DND-41 (cell line): ENCODE measurements around the gene TELO2.

Source experiments
- ATAC-seq: fragments of 200-7000 bp; cut with Tn5 transposase; 3 replicates; pipeline ENCODE4 v1.9.1; 2021; ENCODE audit warnings: low read depth; ENCODE audit not compliant: insufficient read depth
- DNase-seq: peaks from one replicate; pipeline ENCODE4 v3.0.0-alpha.2; 2020
- H2AFZ ChIP-seq: 2 replicates; pipeline ENCODE4 v1.6.0; 2012; ENCODE audit warnings: low read depth, low read length
- H3K27ac ChIP-seq: 2 replicates; pipeline ENCODE4 v1.5.1; 2012; ENCODE audit warnings: low read length, inconsistent platforms
- H3K27me3 ChIP-seq: fragments of 200-600 bp; sonication (generic); 2 replicates; pipeline ENCODE4 v1.6.0; 2012; ENCODE audit warnings: low read length, mild to moderate bottlenecking, inconsistent platforms; ENCODE audit not compliant: insufficient read depth, poor library complexity
- H3K36me3 ChIP-seq: 2 replicates; pipeline ENCODE4 v1.5.1; 2012; ENCODE audit warnings: low read length, inconsistent platforms; ENCODE audit not compliant: insufficient read depth
- H3K4me1 ChIP-seq: 2 replicates; pipeline ENCODE4 v1.5.1; 2012; ENCODE audit warnings: mild to moderate bottlenecking, low read length; ENCODE audit not compliant: insufficient read depth
- H3K4me2 ChIP-seq: 2 replicates; pipeline ENCODE4 v1.6.0; 2012; ENCODE audit warnings: mild to moderate bottlenecking, moderate library complexity, low read length, inconsistent platforms; ENCODE audit not compliant: insufficient read depth
- H3K4me3 ChIP-seq, 2 experiments: fragments of 200-600 bp in 1 of 2; shearing (Covaris generic) in 1 of 2; 2 replicates each; pipeline ENCODE4 v1.5.1; 2012 to 2016; ENCODE audit warnings: inconsistent platforms in 2 of 2, low read length in 2 of 2, mild to moderate bottlenecking in 2 of 2, low read depth in 1 of 2, moderate library complexity in 1 of 2
- H3K79me2 ChIP-seq: 2 replicates; pipeline ENCODE4 v1.6.0; 2012; ENCODE audit warnings: low read length, inconsistent platforms; ENCODE audit not compliant: insufficient read depth
- H3K9ac ChIP-seq: 2 replicates; pipeline ENCODE4 v1.6.0; 2012; ENCODE audit warnings: low read depth, mild to moderate bottlenecking, inconsistent platforms, low read length, moderate library complexity
- H3K9me3 ChIP-seq: 2 replicates; pipeline ENCODE4 v1.5.1; 2012; ENCODE audit warnings: low read length, moderate library complexity, mild to moderate bottlenecking, inconsistent platforms; ENCODE audit not compliant: insufficient read depth, severe bottlenecking
- H4K20me1 ChIP-seq: 2 replicates; pipeline ENCODE4 v1.6.0; 2012; ENCODE audit warnings: low read length; ENCODE audit not compliant: insufficient read depth
- CTCF ChIP-seq: IDR thresholded peaks from 2 replicates; pipeline ENCODE4 v1.5.1; 2012; ENCODE audit warnings: borderline replicate concordance, low read length, moderate library complexity, mild to moderate bottlenecking; ENCODE audit not compliant: poor library complexity, severe bottlenecking; ENCODE audit errors: extremely low read depth
- EZH2 ChIP-seq: IDR thresholded peaks from 3 replicates; pipeline ENCODE4 v1.6.1; 2012; ENCODE audit warnings: borderline replicate concordance, low read depth, mild to moderate bottlenecking, moderate library complexity, low read length, inconsistent platforms; ENCODE audit not compliant: severe bottlenecking

The TELO2 gene

GRCh38 chr16:1552129-1552528 lies 59.0 kb downstream of the TELO2 start:
- Histone ChIP-seq H3K9me3 (no peaks in the 10 kb centered on the region), H3K27me3 (no peaks in the 10 kb centered on the region), H3K4me1 (no peaks in the 10 kb centered on the region), H2AFZ (no peak overlapping the region), H3K36me3 (peaks cover 6% of the 10 kb centered on the region; the same call in 1 of the 2 replicates), H3K9ac (no peak overlapping the region), H3K79me2 (no peaks in the 10 kb centered on the region), H3K4me3 (no peak overlapping the region), H3K4me2 (no peak overlapping the region), H4K20me1 (no peaks in the 10 kb centered on the region), H3K27ac (no peak overlapping the region)
- no peak for TF ChIP-seq CTCF
- no peak for TF ChIP-seq EZH2
- ATAC-seq, result no peak
- no peak for DNase-seq

- ATAC-seq (no peak), DNase-seq (no peak)
- H3K27ac ChIP-seq, result no peak overlapping the region
- H3K9ac ChIP-seq, result no peak overlapping the region
- no peaks in the 10 kb centered on the region for H3K9me3 ChIP-seq
- no peak overlapping the region for H2AFZ ChIP-seq
- no peaks in the 10 kb centered on the region for H3K27me3 ChIP-seq
- no peaks in the 10 kb centered on the region for H3K4me1 ChIP-seq
- no peak for TF ChIP-seq EZH2
- no peak for TF ChIP-seq CTCF
- H4K20me1 ChIP-seq, result no peaks in the 10 kb centered on the region
- H3K4me2 ChIP-seq, result no peak overlapping the region
- peaks cover 16% of the 10 kb centered on the region for H3K36me3 ChIP-seq
- no peaks in the 10 kb centered on the region for H3K79me2 ChIP-seq
- H3K4me3 ChIP-seq, result no peak overlapping the region
Measured at GRCh38 chr16:1553946-1554825, 61.0 kb downstream of the TELO2 start.

- no peak for DNase-seq
- no peaks in the 10 kb centered on the region for H3K9me3 ChIP-seq
- no peak for TF ChIP-seq EZH2
- H3K4me2 ChIP-seq, result no peak overlapping the region
- ATAC-seq, result no peak
- no peaks in the 10 kb centered on the region for H3K27me3 ChIP-seq
- H3K36me3 ChIP-seq, result peaks cover 20% of the 10 kb centered on the region
- H2AFZ ChIP-seq, result no peak overlapping the region
- no peaks in the 10 kb centered on the region for H3K79me2 ChIP-seq
- no peaks in the 10 kb centered on the region for H4K20me1 ChIP-seq
- no peak overlapping the region for H3K27ac ChIP-seq
- H3K4me1 ChIP-seq, result no peaks in the 10 kb centered on the region
- no peak overlapping the region for H3K4me3 ChIP-seq
- H3K9ac ChIP-seq, result no peak overlapping the region
Measured at GRCh38 chr16:1554826-1555445, 61.8 kb downstream of the TELO2 start.

GRCh38 chr16:1556254-1556653 lies 63.1 kb downstream of the TELO2 start:
- no peaks in the 10 kb centered on the region for H3K27me3 ChIP-seq
- ATAC-seq (no peak), DNase-seq (no peak)
- H2AFZ ChIP-seq, result no peak overlapping the region
- no peaks in the 10 kb centered on the region for H4K20me1 ChIP-seq
- TF ChIP-seq EZH2, result no peak
- TF ChIP-seq CTCF, result no peak
- H3K79me2 ChIP-seq, result no peaks in the 10 kb centered on the region
- no peak overlapping the region for H3K4me2 ChIP-seq
- peaks cover 31% of the 10 kb centered on the region for H3K36me3 ChIP-seq
- H3K4me1 ChIP-seq, result no peaks in the 10 kb centered on the region
- H3K9me3 ChIP-seq, result no peaks in the 10 kb centered on the region
- no peak overlapping the region for H3K4me3 ChIP-seq
- H3K9ac ChIP-seq, result no peak overlapping the region
- H3K27ac ChIP-seq, result no peak overlapping the region
